Chondrocyte (in vitro differentiated cells): ENCODE measurements around the gene MYLK. TPM values are rescaled to one million over a fixed set of nuclear protein-coding genes. Genes with fewer than 3 reads are reported as not detected.
"Not testable (repeated sequence)": the region's sequence is repeated elsewhere in the genome, so short reads cannot be mapped to it uniquely, and the experiment has no call there.

Source experiments
- DNase-seq: peaks from one replicate; pipeline ENCODE4 v3.0.0; 2021; ENCODE audit warnings: mixed read lengths, low spot score
- H3K27ac Mint-ChIP-seq: one replicate; pipeline ENCODE4 v1.8.0; 2021; ENCODE audit warnings: mild to moderate bottlenecking, moderate library complexity, mixed read lengths; ENCODE audit not compliant: unreplicated experiment
- H3K27me3 Mint-ChIP-seq: 2 replicates; pipeline ENCODE4 v1.8.0; 2021; ENCODE audit warnings: low read depth, mixed read lengths
- H3K36me3 Mint-ChIP-seq: 2 replicates; pipeline ENCODE4 v1.8.0; 2021; ENCODE audit warnings: low read depth, mixed read lengths
- H3K4me1 Mint-ChIP-seq: 2 replicates; pipeline ENCODE4 v1.8.0; 2021; ENCODE audit warnings: low read depth, mild to moderate bottlenecking, mixed read lengths
- H3K4me3 Mint-ChIP-seq: one replicate; pipeline ENCODE4 v1.8.0; 2021; ENCODE audit warnings: mild to moderate bottlenecking, moderate library complexity, mixed read lengths; ENCODE audit not compliant: unreplicated experiment
- H3K9me3 Mint-ChIP-seq: 2 replicates; pipeline ENCODE4 v1.8.0; 2021; ENCODE audit warnings: low read depth, mixed read lengths
- total RNA-seq: library from RNA; stranded (reverse); gene quantifications from 3 replicates; pipeline ENCODE4 v1.2.1, GENCODE V29; 2021
- TF ChIP-seq, protein P1 (sequence below): fragments of 200-600 bp; sonication (generic); IDR thresholded peaks from 2 replicates; pipeline ENCODE4 v1.5.0; 2021; ENCODE audit warnings: antibody characterized with exemption, mild to moderate bottlenecking, moderate library complexity

Gene MYLK
- total RNA-seq, 1 donor from 2014 or later: 405 TPM

DNA sequence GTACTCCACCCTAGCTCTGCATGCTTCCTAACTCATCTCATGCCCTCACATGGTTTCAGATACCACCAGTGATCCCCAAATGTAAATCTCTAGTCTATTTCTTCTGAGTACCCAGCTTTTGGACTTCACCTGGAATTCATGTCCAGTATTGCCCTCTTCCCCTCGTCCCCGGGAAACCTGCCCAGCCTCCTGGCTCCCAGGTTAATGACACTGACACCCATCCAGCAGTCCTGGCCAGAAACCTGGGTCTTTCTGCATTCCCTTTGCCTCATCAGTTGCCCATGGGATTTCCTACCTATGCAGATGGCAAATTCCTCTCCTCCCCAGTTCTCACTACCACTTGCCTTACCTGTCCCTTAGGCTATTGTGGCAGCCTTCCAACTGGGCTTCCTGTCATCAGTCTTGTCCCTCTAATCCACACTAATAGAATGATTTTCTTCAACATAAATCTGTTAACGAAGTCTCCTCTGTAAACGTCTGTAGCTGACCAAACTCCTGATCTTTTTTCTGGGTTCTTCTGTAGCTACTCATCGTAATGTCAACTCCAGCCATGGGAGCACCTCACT, 15.3 kb upstream of the MYLK start:
- H3K27ac Mint-ChIP-seq: no peak overlapping the region
- H3K9me3 Mint-ChIP-seq: no peaks in the 10 kb centered on the region
- DNase-seq: no peak
- H3K4me1 Mint-ChIP-seq: no peaks in the 10 kb centered on the region
- H3K36me3 Mint-ChIP-seq: no peaks in the 10 kb centered on the region
- no peaks in the 10 kb centered on the region for H3K27me3 Mint-ChIP-seq
- TF ChIP-seq, protein P1, sequence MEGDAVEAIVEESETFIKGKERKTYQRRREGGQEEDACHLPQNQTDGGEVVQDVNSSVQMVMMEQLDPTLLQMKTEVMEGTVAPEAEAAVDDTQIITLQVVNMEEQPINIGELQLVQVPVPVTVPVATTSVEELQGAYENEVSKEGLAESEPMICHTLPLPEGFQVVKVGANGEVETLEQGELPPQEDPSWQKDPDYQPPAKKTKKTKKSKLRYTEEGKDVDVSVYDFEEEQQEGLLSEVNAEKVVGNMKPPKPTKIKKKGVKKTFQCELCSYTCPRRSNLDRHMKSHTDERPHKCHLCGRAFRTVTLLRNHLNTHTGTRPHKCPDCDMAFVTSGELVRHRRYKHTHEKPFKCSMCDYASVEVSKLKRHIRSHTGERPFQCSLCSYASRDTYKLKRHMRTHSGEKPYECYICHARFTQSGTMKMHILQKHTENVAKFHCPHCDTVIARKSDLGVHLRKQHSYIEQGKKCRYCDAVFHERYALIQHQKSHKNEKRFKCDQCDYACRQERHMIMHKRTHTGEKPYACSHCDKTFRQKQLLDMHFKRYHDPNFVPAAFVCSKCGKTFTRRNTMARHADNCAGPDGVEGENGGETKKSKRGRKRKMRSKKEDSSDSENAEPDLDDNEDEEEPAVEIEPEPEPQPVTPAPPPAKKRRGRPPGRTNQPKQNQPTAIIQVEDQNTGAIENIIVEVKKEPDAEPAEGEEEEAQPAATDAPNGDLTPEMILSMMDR: no peak
- no peak overlapping the region for H3K4me3 Mint-ChIP-seq

DNA sequence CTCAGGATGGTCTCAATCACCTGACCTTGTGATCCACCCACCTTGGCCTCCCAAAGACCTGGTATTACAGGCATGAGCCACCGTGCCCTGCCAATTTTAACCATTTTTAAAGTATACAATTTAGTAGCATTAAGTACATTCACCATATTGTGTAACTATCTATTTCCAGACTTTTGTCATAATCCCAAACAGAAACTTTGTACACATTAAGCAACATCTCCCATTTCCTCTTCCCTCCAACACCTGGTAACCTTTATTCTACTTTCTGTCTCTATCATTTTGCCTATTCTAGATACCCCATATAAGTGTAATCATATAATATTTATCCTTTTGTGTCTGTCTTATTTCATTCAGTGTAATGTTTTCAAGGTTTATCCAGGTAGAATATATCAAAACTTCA, 8.9 kb upstream of the MYLK start:
- no peak for DNase-seq
- no peaks in the 10 kb centered on the region for H3K4me1 Mint-ChIP-seq
- TF ChIP-seq, protein P1: no peak
- H3K9me3 Mint-ChIP-seq: peaks cover 18% of the 10 kb centered on the region
- peaks cover 5% of the 10 kb centered on the region for H3K36me3 Mint-ChIP-seq
- H3K27ac Mint-ChIP-seq: no peak overlapping the region
- no peak overlapping the region for H3K4me3 Mint-ChIP-seq
- H3K27me3 Mint-ChIP-seq: no peaks in the 10 kb centered on the region

DNA sequence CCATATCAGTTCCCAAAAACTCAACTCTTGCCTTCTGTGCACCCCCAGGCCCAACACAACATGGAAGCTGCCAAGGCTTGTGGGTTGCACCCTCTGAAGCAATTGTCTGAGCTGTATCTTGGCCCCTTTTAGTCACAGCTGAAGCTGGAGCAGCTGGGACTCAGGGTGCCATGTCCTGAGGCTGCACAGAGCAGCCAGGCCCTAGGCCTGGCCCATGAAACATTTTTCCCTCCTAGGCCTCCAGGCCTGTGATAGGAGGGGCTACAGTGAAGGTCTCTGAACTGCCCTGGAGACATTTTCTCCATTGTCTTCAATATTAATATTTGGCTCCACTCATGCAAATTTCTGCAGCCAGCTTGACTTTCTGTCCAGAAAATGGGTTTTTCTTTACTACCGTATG, 8.1 kb upstream of the MYLK start:
- peaks cover 5% of the 10 kb centered on the region for H3K36me3 Mint-ChIP-seq
- H3K27me3 Mint-ChIP-seq: no peaks in the 10 kb centered on the region
- DNase-seq: no peak
- no peak overlapping the region for H3K4me3 Mint-ChIP-seq
- peaks cover 20% of the 10 kb centered on the region for H3K9me3 Mint-ChIP-seq
- no peak overlapping the region for H3K27ac Mint-ChIP-seq
- H3K4me1 Mint-ChIP-seq: no peaks in the 10 kb centered on the region
- TF ChIP-seq, protein P1: no peak

DNA sequence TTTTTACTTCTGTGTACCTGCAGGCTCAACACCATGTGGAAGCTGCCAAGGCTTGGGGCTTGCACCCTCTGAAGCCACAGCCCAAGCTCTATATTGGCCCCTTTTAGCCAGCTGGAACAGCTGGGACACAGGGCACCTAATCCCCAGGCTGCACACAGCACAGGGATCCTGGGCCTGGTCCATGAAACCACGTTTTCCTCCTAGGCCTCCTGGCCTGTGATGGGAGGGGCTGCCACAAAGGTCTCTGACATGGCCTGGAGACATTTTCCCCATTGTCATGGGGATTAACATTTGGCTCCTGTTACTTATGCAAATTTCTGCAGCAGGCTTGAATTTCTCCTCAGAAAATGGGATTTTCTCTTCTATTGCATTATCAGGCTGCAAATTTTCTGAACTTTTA, 6.9 kb upstream of the MYLK start:
- H3K36me3 Mint-ChIP-seq, DNase-seq, H3K27ac Mint-ChIP-seq, H3K4me3 Mint-ChIP-seq, H3K27me3 Mint-ChIP-seq, H3K4me1 Mint-ChIP-seq: not testable (repeated sequence)
- peaks cover 20% of the 10 kb centered on the region for H3K9me3 Mint-ChIP-seq

DNA sequence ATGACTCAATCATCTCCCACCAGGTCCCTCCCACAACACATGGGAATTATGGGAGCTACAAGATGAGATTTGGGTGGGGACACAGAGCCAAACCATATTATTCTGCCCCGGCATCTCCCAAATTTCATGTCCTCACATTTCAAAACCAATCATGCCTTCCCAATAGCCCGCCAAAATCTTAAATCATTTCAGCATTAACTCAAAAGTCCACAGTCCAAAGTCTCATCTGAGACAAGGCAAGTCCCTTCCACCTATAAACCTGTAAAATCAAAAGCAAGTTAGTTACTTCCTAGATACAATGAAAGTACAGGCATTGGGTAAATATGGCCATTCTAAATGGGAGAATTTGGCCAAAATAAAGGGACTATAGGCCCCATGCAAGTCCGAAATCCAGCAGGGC, 6.0 kb upstream of the MYLK start:
- not testable (repeated sequence) for H3K27ac Mint-ChIP-seq, H3K4me3 Mint-ChIP-seq, DNase-seq, H3K4me1 Mint-ChIP-seq, H3K36me3 Mint-ChIP-seq, H3K27me3 Mint-ChIP-seq
- H3K9me3 Mint-ChIP-seq: peaks cover 20% of the 10 kb centered on the region

DNA sequence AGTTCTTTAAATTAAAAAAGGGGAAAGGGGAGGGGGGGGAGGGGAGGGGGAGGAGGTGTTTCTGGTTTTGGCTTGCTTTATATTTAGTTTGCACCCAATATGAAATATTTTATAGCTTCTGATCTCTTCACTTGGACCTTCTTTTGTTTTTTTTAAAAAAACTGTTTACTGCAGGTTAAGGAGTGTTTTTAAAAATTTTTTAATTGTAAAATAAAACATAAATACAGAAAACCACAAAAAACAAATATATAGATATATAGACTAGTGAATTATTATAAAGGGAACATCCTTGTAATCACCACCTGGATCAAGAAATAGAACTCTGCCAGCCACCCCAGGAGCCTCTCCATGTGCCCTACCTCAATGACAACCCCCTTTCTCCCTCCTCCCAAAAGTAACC, 861 bp upstream of the MYLK start:
- H3K27me3 Mint-ChIP-seq: no peaks in the 10 kb centered on the region

More for the DNA sequence above, 861 bp upstream of the MYLK start:
- DNase-seq: no peak
- H3K4me1 Mint-ChIP-seq: peaks cover 25% of the 10 kb centered on the region
- H3K27ac Mint-ChIP-seq: no peak overlapping the region
- TF ChIP-seq, protein P1: no peak
- H3K4me3 Mint-ChIP-seq: no peak overlapping the region
- peaks cover 2% of the 10 kb centered on the region for H3K9me3 Mint-ChIP-seq
- no peaks in the 10 kb centered on the region for H3K36me3 Mint-ChIP-seq
